Measurements from ENCODE around the gene TMIGD1.

The TMIGD1 gene

DNA sequence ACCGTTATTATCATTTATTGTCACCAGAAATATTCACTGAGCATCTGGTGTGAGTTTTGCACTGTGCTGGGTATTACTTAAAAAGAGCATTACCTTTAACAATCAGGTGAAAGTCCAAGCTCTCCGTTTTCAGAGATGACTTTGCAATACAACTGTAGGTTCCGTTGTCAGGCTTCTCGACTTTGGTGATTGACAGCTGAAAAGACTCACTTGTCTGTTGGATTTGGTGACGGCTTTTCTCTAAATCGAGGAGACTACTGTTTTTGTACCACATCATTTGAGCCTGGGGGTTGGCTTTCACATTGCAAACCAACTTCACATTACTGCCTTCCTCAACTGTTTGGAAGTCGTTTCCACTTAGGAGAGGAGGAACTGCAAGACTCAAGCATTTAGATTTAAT lies 9.1 kb downstream of the TMIGD1 start:
- DNase-seq, result no peak

- peak; percentile 48 for DNase-seq
Observed at GRCh38 chr17:30323895-30324319, 9.9 kb downstream of the TMIGD1 start.

- no peak for DNase-seq
Observed at GRCh38 chr17:30323262-30323894, 10.5 kb downstream of the TMIGD1 start.

GRCh38 chr17:30321314-30321713 lies 12.5 kb downstream of the TMIGD1 start:
- DNase-seq, result no peak

- DNase-seq, result no peak
Observed at GRCh38 chr17:30318155-30318554, 15.7 kb downstream of the TMIGD1 start.

DNA sequence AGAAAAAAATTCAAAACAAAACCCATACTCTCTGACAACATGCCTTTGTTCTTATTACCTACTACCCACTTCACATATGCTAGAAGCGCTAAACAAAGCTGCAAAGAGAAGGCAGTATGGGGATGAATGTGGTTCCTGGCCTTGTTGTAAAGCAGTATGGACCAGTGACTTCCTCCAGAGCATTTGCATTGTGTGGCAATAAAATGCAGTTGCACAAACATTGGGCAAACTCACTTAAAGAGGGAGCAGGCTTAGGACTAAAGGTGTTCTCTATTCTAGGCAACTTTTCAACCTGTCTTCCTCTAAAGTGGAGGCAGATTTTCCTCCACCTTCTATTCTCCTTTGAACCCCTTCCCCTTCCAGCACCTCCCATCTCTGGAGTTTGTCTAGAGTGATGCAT lies 17.1 kb downstream of the TMIGD1 start:
- no peak for DNase-seq

- DNase-seq, result no peak
Observed at GRCh38 chr17:30315106-30315505, 18.8 kb downstream of the TMIGD1 start.

GRCh38 chr17:30314474-30314873 lies 19.4 kb downstream of the TMIGD1 start:
- no peak for DNase-seq

- DNase-seq, result no peak
Observed at GRCh38 chr17:30312226-30312625, 21.6 kb downstream of the TMIGD1 start.

GRCh38 chr17:30310562-30310961 lies 23.3 kb downstream of the TMIGD1 start:
- DNase-seq, result no peak

GRCh38 chr17:30309591-30309990 lies 24.3 kb downstream of the TMIGD1 start:
- no peak for DNase-seq

DNA sequence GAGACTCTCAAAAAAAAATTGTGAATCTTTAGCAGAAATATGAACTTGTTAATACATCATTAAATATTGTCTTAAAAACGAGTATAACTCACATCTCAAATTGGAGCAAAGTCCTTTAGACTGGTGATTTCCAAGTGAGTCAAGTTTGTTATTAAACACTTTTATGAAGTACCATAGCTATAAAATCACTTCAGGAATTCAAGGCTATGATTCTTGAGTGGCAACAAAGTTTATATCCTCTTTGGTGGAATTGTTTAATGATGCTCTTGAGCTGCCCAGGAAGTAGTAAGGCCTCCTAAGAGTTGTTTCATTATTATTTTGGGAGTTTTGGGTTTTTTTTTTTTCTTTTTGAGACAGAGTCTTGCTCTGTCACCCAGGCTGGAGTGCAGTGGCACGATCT lies 25.5 kb downstream of the TMIGD1 start:
- DNase-seq, result no peak

- DNase-seq, result no peak
Observed at GRCh38 chr17:30304778-30305177, 29.1 kb downstream of the TMIGD1 start.

GRCh38 chr17:30302241-30302640 lies 31.6 kb downstream of the TMIGD1 start:
- DNase-seq, result no peak

GRCh38 chr17:30300818-30301217 lies 33.0 kb downstream of the TMIGD1 start:
- no peak for DNase-seq

- no peak for DNase-seq
Observed at GRCh38 chr17:30299000-30299399, 34.9 kb downstream of the TMIGD1 start.

DNA sequence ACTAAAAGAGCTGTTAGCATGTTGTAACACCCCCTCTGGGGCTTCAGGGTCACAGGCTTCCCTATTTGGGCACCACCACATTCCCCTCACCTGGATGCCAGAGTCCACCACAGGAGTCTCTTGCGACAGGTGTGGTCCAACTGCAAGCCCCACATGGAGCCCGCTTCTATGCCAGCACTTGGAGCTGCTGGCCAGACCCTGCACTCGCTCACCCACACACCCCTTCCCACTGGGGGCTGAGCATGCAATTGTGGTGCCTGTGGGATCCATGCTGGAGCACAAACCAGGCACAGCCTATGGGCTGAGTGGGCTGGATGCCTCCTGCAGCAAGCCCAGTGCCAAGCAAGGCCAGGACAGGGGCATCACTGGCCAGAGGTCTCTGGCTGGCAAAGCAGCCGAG lies 36.1 kb downstream of the TMIGD1 start:
- DNase-seq, result no peak

GRCh38 chr17:30296499-30297080 lies 37.3 kb downstream of the TMIGD1 start:
- DNase-seq, result no peak

DNA sequence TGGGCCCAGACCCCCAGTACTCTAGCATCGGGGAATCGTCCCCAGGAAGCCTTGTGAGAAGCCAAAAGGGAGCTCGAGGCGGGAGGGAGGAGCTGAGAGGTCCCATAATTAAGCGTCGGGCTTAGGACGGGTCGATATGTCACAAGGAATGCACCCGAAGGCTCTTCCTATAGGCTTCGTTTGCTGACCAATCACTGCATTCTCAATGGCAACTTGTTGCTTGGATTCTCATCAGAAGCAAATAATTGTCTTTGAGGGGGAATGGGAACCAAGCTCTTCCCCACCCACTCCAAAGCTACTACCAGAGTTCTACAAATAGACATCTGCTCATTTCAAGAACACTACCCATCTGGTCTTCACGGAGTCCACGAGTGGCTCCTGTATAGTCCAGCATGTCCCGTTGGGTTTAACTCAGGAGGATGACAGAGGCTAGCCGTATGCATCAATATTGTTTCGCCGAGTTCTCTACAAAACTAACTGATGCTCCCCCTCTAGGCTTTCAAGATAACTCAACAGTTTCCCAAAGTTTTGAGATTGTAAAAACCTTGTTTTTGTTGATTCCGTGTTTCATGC lies 41.5 kb downstream of the TMIGD1 start:
- no peak for DNase-seq

DNA sequence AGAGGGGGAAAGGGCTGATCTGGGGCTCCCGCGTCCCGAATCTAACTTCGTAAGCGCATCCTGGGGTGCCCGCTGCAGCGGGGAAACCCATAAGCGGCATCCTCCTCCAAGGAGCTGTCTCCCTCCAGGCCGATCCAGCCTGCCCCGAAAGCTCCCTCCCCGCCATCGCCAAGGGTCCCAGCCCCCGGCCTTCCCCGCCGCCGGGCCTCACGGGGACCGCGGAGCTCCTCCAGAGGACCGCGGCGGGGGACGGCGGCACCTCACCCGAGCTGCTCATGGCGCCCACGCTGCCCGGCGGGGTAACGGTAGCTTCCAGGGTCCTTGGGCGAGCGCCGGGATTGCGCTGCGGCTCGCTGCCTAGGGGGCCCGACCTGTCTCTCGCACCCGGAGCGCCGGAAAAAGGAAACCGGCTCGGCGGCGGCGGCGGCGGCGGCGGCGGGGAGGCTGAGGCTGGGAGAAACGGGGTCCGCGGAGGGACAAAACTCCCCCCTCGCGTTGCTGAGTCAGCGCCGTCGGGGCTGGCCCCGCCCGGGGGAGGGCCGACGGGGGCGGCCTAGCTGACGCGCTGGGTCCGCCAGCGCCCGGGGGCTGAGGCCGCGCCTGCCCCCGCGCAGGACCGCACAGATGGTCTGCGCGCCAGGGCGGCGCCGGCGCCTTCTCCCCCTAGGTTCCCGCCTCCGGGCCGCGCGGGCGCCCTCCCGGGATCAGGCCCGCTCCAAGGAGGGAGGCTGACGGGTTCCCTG lies 42.1 kb downstream of the TMIGD1 start, which contains the start of gene BLMH:
Gene BLMH, minus strand, starts transcription at position 402 of the 743 bp plus-strand sequence. Its CDS starts 125 bp downstream, at position 277.
- DNase-seq, result peak; percentile 88

- DNase-seq, result peak; percentile 70
Observed at GRCh38 chr17:30290696-30291542, 42.9 kb downstream of the TMIGD1 start.

DNA sequence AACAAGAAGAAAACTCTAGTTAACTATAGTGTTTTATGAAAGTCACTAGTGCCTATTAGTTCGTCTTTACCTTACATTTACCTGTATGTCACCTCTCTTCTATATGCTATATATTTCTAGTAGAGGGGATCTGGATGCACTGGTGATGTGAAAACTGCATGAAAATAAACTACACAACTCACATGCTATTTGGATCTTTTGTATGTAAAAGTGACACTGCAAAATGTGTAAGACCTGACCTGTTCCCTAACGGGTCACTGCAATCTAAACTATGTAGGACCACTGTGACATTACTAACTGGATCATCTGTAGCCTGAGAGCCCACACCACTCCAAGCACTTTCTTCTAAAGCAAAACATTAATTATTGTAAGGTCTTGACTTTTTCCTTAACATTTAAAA lies 43.8 kb downstream of the TMIGD1 start:
- DNase-seq, result no peak

GRCh38 chr17:30279156-30279555 lies 54.7 kb downstream of the TMIGD1 start:
- DNase-seq, result no peak

Measured in stimulated activated CD8-positive, alpha-beta memory T cell treated with anti-CD3 and anti-CD28 coated beads, Interleukin-4, amount 100 ng/mL, for 48 hours (primary cell).